Stimulated activated CD8-positive, alpha-beta memory T cell treated with anti-CD3 and anti-CD28 coated beads, Interleukin-4, amount 100 ng/mL, for 4 hours (primary cell): ENCODE results near the gene GLDC.
"Not testable (repeated sequence)": the region's sequence is repeated elsewhere in the genome, so short reads cannot be mapped to it uniquely, and the experiment has no call there.

Experiments used
- DNase-seq, 2 donors: peaks; one replicate each; pipeline ENCODE4 v3.0.0-alpha.2; 2020; ENCODE audit warnings: low read depth in 2 of 2, low spot score in 1 of 2

GLDC gene

GRCh38 chr9:6645355-6646292, at the start of gene GLDC:
Gene GLDC, minus strand, starts transcription at chr9:6645729. Its CDS starts 230 bp downstream, at chr9:6645499.
- peak in 1 of 2 donors; percentile 4 for DNase-seq

- DNase-seq: no peak
Measured at GRCh38 chr9:6692881-6693361, 47.4 kb upstream of the GLDC start.

- no peak for DNase-seq
Measured at GRCh38 chr9:6692433-6692832, 46.9 kb upstream of the GLDC start.

GRCh38 chr9:6690675-6691070, 45.1 kb upstream of the GLDC start:
- DNase-seq: not testable (repeated sequence)

GRCh38 chr9:6689893-6690674, 44.6 kb upstream of the GLDC start:
- no peak for DNase-seq

GRCh38 chr9:6687180-6687579, 41.7 kb upstream of the GLDC start:
- DNase-seq: no peak

GRCh38 chr9:6686396-6686795, 40.9 kb upstream of the GLDC start:
- no peak for DNase-seq

GRCh38 chr9:6681957-6682501, 36.5 kb upstream of the GLDC start:
- no peak for DNase-seq

- DNase-seq: peak; percentile 74 to 83
Measured at GRCh38 chr9:6681147-6681956, 35.8 kb upstream of the GLDC start.

- DNase-seq: peak; percentile 43 to 52
Measured at GRCh38 chr9:6680797-6681146, 35.2 kb upstream of the GLDC start.

- no peak for DNase-seq
Measured at GRCh38 chr9:6677803-6678202, 32.3 kb upstream of the GLDC start.

GRCh38 chr9:6676254-6676921, 30.9 kb upstream of the GLDC start:
- DNase-seq: no peak

GRCh38 chr9:6675268-6675667, 29.7 kb upstream of the GLDC start:
- no peak for DNase-seq

- no peak for DNase-seq
Measured at GRCh38 chr9:6673326-6674025, 27.9 kb upstream of the GLDC start.

GRCh38 chr9:6672118-6672517, 26.6 kb upstream of the GLDC start:
- no peak for DNase-seq

GRCh38 chr9:6671416-6671815, 25.9 kb upstream of the GLDC start:
- no peak for DNase-seq

- DNase-seq: no peak
Measured at GRCh38 chr9:6669881-6670280, 24.4 kb upstream of the GLDC start.

- DNase-seq: no peak
Measured at GRCh38 chr9:6667633-6668280, 22.2 kb upstream of the GLDC start.

- DNase-seq: no peak
Measured at GRCh38 chr9:6667080-6667479, 21.6 kb upstream of the GLDC start.
